Fibroblast of lung (primary cell): ENCODE data around the gene DNM3. TPM values are rescaled to one million over a fixed set of nuclear protein-coding genes. Genes with fewer than 3 reads are reported as not detected.

ENCODE experiments used
- DNase-seq, 2 donors: peaks; one replicate each; pipeline versions ENCODE4 v3.0.0 to v3.0.0-alpha.2; 2010; ENCODE audit warnings: low read depth in 2 of 2
- H2AFZ ChIP-seq: 2 replicates; pipeline ENCODE4 v1.5.1; 2012; ENCODE audit warnings: low read length, control low read depth, inconsistent platforms
- H3K27ac ChIP-seq: 2 replicates; pipeline ENCODE4 v1.5.1; 2011; ENCODE audit warnings: low read length, control low read depth; ENCODE audit not compliant: insufficient read depth
- H3K27me3 ChIP-seq: 2 replicates; pipeline ENCODE4 v1.5.1; 2011; ENCODE audit warnings: mild to moderate bottlenecking, low read length; ENCODE audit not compliant: control insufficient read depth, insufficient read depth
- H3K36me3 ChIP-seq: 2 replicates; pipeline ENCODE4 v1.5.1; 2011; ENCODE audit warnings: low read length; ENCODE audit not compliant: control insufficient read depth, insufficient read depth
- H3K4me1 ChIP-seq: 2 replicates; pipeline ENCODE4 v1.5.1; 2011; ENCODE audit warnings: low read length; ENCODE audit not compliant: control insufficient read depth, insufficient read depth; ENCODE audit errors: extremely low read depth
- H3K4me2 ChIP-seq: 2 replicates; pipeline ENCODE4 v1.5.1; 2011; ENCODE audit warnings: low read length, control low read depth; ENCODE audit not compliant: insufficient read depth; ENCODE audit errors: extremely low read depth
- H3K4me3 ChIP-seq, 4 experiments: fragments of 200-600 bp in 1 of 4; sonication (generic) in 1 of 4; replicated peaks in 1 of 4; 2 replicates each; pipeline ENCODE4 v1.5.1; 2011 to 2016; ENCODE audit warnings: low read length in 4 of 4, low read depth in 3 of 4, mild to moderate bottlenecking in 3 of 4, control low read depth in 2 of 4, inconsistent platforms in 1 of 4, mixed read lengths in 1 of 4; ENCODE audit not compliant: insufficient read depth in 1 of 4; ENCODE audit errors: control extremely low read depth in 1 of 4
- H3K79me2 ChIP-seq: 2 replicates; pipeline ENCODE4 v1.5.1; 2012; ENCODE audit warnings: mild to moderate bottlenecking, low read length, inconsistent platforms; ENCODE audit not compliant: control insufficient read depth, insufficient read depth
- H3K9ac ChIP-seq: 2 replicates; pipeline ENCODE4 v1.5.1; 2011; ENCODE audit warnings: mild to moderate bottlenecking, low read length, control low read depth; ENCODE audit not compliant: insufficient read depth
- H3K9me3 ChIP-seq: 2 replicates; pipeline ENCODE4 v1.5.1; 2012; ENCODE audit warnings: low read depth, low read length; ENCODE audit not compliant: control insufficient read depth, insufficient read depth
- H4K20me1 ChIP-seq: 2 replicates; pipeline ENCODE4 v1.5.1; 2011; ENCODE audit warnings: low read length; ENCODE audit not compliant: control insufficient read depth, insufficient read depth; ENCODE audit errors: extremely low read depth
- EZH2 ChIP-seq: IDR thresholded peaks from 2 replicates; pipeline ENCODE4 v1.5.1; 2012; ENCODE audit warnings: low read length, control low read depth, mild to moderate bottlenecking; ENCODE audit errors: missing control alignments
- polyA plus RNA-seq, 2 donors: library from polyadenylated mRNA; depleted of rRNA in 1 of 2; stranded (reverse) in 1 of 2; unstranded in 1 of 2; fragments of >200 nt; gene quantifications; 2 replicates each; pipeline ENCODE4 v1.2.1, GENCODE V29; 2011 to 2012; ENCODE audit warnings: missing spikeins in 1 of 2
- total RNA-seq: library from RNA; depleted of rRNA; stranded (reverse); fragments of >200 nt; gene quantifications from 2 replicates; pipeline ENCODE4 v1.2.1, GENCODE V29; 2014
- TF ChIP-seq, protein P1 (sequence below), 2 donors: IDR thresholded peaks in 1 of 2; conservative IDR thresholded peaks in 1 of 2; 1 replicate in 1 of 2; 2 replicates in 1 of 2; pipeline ENCODE4 v1.5.1; 2011 to 2012; ENCODE audit warnings: low read length in 2 of 2, control low read depth in 1 of 2, inconsistent platforms in 1 of 2, low read depth in 1 of 2, mild to moderate bottlenecking in 1 of 2

Gene DNM3
- total and polyA plus RNA-seq, 2 donors (not counting 1 experiment from before 2014, with no cell fraction given), result 1.6 to 3.6 TPM

DNA sequence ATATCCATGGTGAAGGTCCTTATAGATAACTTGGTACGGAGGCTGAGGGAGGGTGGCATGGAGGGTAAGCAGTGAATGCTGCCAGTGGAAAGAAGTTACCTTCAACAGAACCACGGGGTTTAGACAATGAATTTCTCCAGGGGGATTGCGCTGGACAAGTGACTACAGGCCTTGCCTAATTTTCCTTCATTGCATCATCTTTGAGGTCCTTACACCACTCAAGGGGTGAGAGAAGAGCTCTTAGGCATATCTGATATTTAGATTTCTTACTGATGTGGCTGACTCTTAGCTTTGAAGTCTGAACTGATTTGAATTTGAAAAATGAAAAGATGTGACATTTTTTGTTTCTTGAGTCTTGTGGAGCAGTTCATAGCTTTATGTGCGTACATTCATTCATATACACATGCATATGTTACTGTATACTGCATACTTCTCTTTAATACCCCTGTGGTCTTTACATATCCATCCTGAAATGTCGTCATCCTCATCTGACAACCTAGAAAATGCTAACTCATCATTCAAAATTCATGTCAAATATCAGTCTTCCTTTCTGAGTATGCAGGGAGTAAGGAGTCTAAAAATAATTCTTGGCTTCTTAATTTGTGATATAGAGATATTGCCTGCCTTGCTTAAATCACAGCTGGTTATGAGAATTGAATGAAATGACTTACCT, 63.6 kb downstream of the DNM3 start:
- TF ChIP-seq, protein P1, sequence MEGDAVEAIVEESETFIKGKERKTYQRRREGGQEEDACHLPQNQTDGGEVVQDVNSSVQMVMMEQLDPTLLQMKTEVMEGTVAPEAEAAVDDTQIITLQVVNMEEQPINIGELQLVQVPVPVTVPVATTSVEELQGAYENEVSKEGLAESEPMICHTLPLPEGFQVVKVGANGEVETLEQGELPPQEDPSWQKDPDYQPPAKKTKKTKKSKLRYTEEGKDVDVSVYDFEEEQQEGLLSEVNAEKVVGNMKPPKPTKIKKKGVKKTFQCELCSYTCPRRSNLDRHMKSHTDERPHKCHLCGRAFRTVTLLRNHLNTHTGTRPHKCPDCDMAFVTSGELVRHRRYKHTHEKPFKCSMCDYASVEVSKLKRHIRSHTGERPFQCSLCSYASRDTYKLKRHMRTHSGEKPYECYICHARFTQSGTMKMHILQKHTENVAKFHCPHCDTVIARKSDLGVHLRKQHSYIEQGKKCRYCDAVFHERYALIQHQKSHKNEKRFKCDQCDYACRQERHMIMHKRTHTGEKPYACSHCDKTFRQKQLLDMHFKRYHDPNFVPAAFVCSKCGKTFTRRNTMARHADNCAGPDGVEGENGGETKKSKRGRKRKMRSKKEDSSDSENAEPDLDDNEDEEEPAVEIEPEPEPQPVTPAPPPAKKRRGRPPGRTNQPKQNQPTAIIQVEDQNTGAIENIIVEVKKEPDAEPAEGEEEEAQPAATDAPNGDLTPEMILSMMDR (conservative IDR thresholded peaks at IDR 0.05 in 1 of 2, IDR thresholded peaks at IDR 0.05 in 1 of 2; ENCODE audit: low read depth in 1 of 2, low read length in 2 of 2), result no peak
- TF ChIP-seq EZH2, result no peak
- H3K9ac ChIP-seq, result no peak overlapping the region
- no peaks in the 10 kb centered on the region for H4K20me1 ChIP-seq
- H3K4me1 ChIP-seq, result no peaks in the 10 kb centered on the region
- H3K27me3 ChIP-seq, result no peaks in the 10 kb centered on the region
- H3K27ac ChIP-seq, result no peak overlapping the region
- no peaks in the 10 kb centered on the region for H3K36me3 ChIP-seq
- no peak for DNase-seq
- H3K4me2 ChIP-seq, result no peak overlapping the region
- H3K4me3 ChIP-seq, result no peak overlapping the region
- H3K79me2 ChIP-seq, result no peaks in the 10 kb centered on the region
- H2AFZ ChIP-seq, result no peak overlapping the region
- no peaks in the 10 kb centered on the region for H3K9me3 ChIP-seq

DNA sequence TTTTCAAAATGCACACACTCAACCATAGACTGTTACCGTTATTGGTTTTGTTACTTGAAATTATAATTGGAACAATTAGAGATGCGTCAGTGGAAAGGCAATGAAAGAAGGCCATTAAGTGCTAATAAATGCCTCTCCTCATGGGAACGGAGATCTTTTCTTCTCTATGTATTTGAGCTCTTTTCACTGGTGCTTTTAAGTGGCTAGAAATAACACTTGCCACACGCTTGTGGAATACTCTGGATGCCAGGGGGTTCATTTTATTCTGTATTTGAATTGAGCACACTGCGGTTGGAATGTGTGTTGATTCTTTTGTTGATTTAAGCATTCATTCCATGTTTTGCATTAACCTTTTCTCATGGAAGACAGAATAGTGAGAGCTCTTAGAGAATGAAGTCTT, 68.4 kb downstream of the DNM3 start:
- no peak for TF ChIP-seq EZH2
- TF ChIP-seq, protein P1 (conservative IDR thresholded peaks at IDR 0.05 in 1 of 2, IDR thresholded peaks at IDR 0.05 in 1 of 2; ENCODE audit: low read depth in 1 of 2, low read length in 2 of 2), result no peak
- DNase-seq, result peak in 1 of 2 donors; percentile 37
- no peak overlapping the region for H3K4me2 ChIP-seq
- no peaks in the 10 kb centered on the region for H3K79me2 ChIP-seq
- no peak overlapping the region for H3K4me3 ChIP-seq
- no peaks in the 10 kb centered on the region for H3K27me3 ChIP-seq
- no peak overlapping the region for H3K27ac ChIP-seq
- no peaks in the 10 kb centered on the region for H3K36me3 ChIP-seq
- H3K4me1 ChIP-seq, result no peaks in the 10 kb centered on the region
- H3K9ac ChIP-seq, result no peak overlapping the region
- no peaks in the 10 kb centered on the region for H4K20me1 ChIP-seq
- H3K9me3 ChIP-seq, result no peaks in the 10 kb centered on the region
- no peak overlapping the region for H2AFZ ChIP-seq

DNA sequence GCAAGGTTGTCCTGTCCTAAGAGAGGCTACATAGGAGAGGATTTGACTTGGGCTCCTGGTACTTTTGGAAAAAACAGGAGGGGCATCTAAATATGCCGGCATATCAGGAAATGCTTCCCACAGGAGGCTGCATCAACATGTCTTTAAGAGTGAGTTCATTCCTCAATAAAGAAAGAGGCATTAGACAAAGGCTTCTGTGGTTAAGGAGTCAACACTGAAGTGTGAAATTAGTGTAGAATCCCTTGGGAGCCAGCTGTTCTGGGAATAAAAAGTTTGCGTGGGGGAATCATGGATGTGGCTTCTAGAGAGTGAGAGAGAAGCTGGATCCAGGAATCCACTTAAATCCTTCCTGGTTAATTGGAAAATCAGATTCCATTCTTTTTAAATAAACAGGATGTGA, 69.5 kb downstream of the DNM3 start:
- Histone ChIP-seq H4K20me1 (no peaks in the 10 kb centered on the region), H3K9me3 (no peaks in the 10 kb centered on the region), H3K27me3 (no peaks in the 10 kb centered on the region), H3K4me2 (no peak overlapping the region), H3K79me2 (no peaks in the 10 kb centered on the region), H3K4me1 (no peaks in the 10 kb centered on the region), H3K4me3 (no peak overlapping the region), H3K36me3 (no peaks in the 10 kb centered on the region), H3K9ac (no peak overlapping the region), H3K27ac (no peak overlapping the region), H2AFZ (no peak overlapping the region)
- TF ChIP-seq EZH2, result no peak
- TF ChIP-seq, protein P1 (conservative IDR thresholded peaks at IDR 0.05 in 1 of 2, IDR thresholded peaks at IDR 0.05 in 1 of 2; ENCODE audit: low read depth in 1 of 2, low read length in 2 of 2), result no peak
- DNase-seq, result peak in 1 of 2 donors; percentile 1
